Ascending aorta (tissue), 2 donors: Measurements from ENCODE around the gene GSTA2. TPM values are rescaled to one million over a fixed set of nuclear protein-coding genes. Genes with fewer than 3 reads are reported as not detected.
A peak's percentile ranks its signal among the peaks of the same experiment; 100 is the strongest.

Experiments
- DNase-seq, 2 donors: peaks; one replicate each; pipeline ENCODE4 v3.0.0-alpha.2; 2019; ENCODE audit warnings: low spot score in 2 of 2
- H3K27ac ChIP-seq, 2 donors: fragments of 200-600 bp; sonication (generic); one replicate each; pipeline ENCODE4 v1.5.1; 2016 to 2017; ENCODE audit warnings: mild to moderate bottlenecking in 1 of 2
- H3K27me3 ChIP-seq: fragments of 200-600 bp; sonication (generic); one replicate; pipeline ENCODE4 v1.5.1; 2017
- H3K36me3 ChIP-seq, 2 donors: fragments of 200-600 bp; sonication (generic); one replicate each; pipeline ENCODE4 v1.5.1; 2016
- H3K4me1 ChIP-seq, 2 donors: fragments of 200-600 bp; sonication (generic); one replicate each; pipeline ENCODE4 v1.5.1; 2016 to 2017; ENCODE audit warnings: mild to moderate bottlenecking in 1 of 2
- H3K4me3 ChIP-seq, 2 donors: fragments of 200-600 bp; sonication (generic); one replicate each; pipeline ENCODE4 v1.5.1; 2016 to 2017; ENCODE audit warnings: mild to moderate bottlenecking in 1 of 2
- H3K9me3 ChIP-seq, 2 donors: fragments of 200-600 bp; sonication (generic); one replicate each; pipeline ENCODE4 v1.5.1; 2016
- CTCF ChIP-seq, 3 experiments: fragments of 200-600 bp in 2 of 3; fragments of 450-650 bp in 1 of 3; sonication (generic) in 2 of 3; IDR thresholded peaks; one replicate each; pipeline ENCODE4 v1.5.1; 2016 to 2019; ENCODE audit warnings: antibody characterized with exemption in 3 of 3, mild to moderate bottlenecking in 1 of 3, moderate library complexity in 1 of 3
- intact Hi-C: fragments of 100-400 bp; cut with DNase I; formaldehyde crosslinking; loops from one replicate; pipeline ENCODE4 v1.15.1; 2023
- total RNA-seq: library from RNA; depleted of rRNA; stranded (reverse); fragments of >200 nt; gene quantifications from one replicate; pipeline ENCODE4 v1.1.0, GENCODE V29; 2016

GSTA2 gene
- total RNA-seq, 1 donor from 2014 or later = not detected

- intact Hi-C loops = no loop called here
- H3K9me3 ChIP-seq = no peaks in the 10 kb centered on the region
- H3K27me3 ChIP-seq = no peaks in the 10 kb centered on the region
- no peak overlapping the region for H3K27ac ChIP-seq
- no peak overlapping the region for H3K4me3 ChIP-seq
- no peak for DNase-seq
- no peak for TF ChIP-seq CTCF (IDR thresholded peaks at IDR 0.05)
- H3K4me1 ChIP-seq = no peaks in the 10 kb centered on the region
- no peaks in the 10 kb centered on the region for H3K36me3 ChIP-seq
Observed at GRCh38 chr6:52733172-52733571, 30.1 kb downstream of the GSTA2 start.

GRCh38 chr6:52731719-52732118 is 31.6 kb downstream of the GSTA2 start:
- Histone ChIP-seq H3K9me3 (no peaks in the 10 kb centered on the region), H3K4me1 (no peaks in the 10 kb centered on the region), H3K36me3 (no peaks in the 10 kb centered on the region), H3K27me3 (no peaks in the 10 kb centered on the region), H3K27ac (no peak overlapping the region), H3K4me3 (no peak overlapping the region)
- TF ChIP-seq CTCF (IDR thresholded peaks at IDR 0.05) = no peak
- DNase-seq = no peak
- intact Hi-C loops = no loop called here

GRCh38 chr6:52729576-52729975 is 33.7 kb downstream of the GSTA2 start:
- no peaks in the 10 kb centered on the region for H3K9me3 ChIP-seq
- no peak for TF ChIP-seq CTCF (IDR thresholded peaks at IDR 0.05)
- H3K27me3 ChIP-seq = no peaks in the 10 kb centered on the region
- H3K4me1 ChIP-seq = peaks cover under 1 to 2% of the 10 kb centered on the region in 2 donors
- no peak overlapping the region for H3K4me3 ChIP-seq
- H3K36me3 ChIP-seq = no peaks in the 10 kb centered on the region
- no peak for DNase-seq
- peak overlapping the region in 1 of 2 donors; percentile 75 for H3K27ac ChIP-seq
- intact Hi-C loops = loop anchor here (5.0 to 10.0 kb wide), 4 partner anchors 65 to 312 kb away; no protein-coding TSS in a partner anchor

GRCh38 chr6:52728394-52728793 is 34.9 kb downstream of the GSTA2 start:
- peaks cover 2 to 9% of the 10 kb centered on the region in 2 donors for H3K4me1 ChIP-seq
- H3K9me3 ChIP-seq = no peaks in the 10 kb centered on the region
- TF ChIP-seq CTCF (IDR thresholded peaks at IDR 0.05) = no peak
- H3K36me3 ChIP-seq = no peaks in the 10 kb centered on the region
- no peaks in the 10 kb centered on the region for H3K27me3 ChIP-seq
- no peak for DNase-seq
- intact Hi-C loops = loop anchor here (5.0 to 10.0 kb wide), 4 partner anchors 64 to 311 kb away; no protein-coding TSS in a partner anchor
- H3K4me3 ChIP-seq = no peak overlapping the region
- peak overlapping the region; percentile 51 to 75 for H3K27ac ChIP-seq

- Histone ChIP-seq H3K4me3 (no peak overlapping the region), H3K36me3 (no peaks in the 10 kb centered on the region), H3K27ac (peak overlapping the region; percentile 51 to 75), H3K9me3 (no peaks in the 10 kb centered on the region), H3K4me1 (peaks cover 2 to 9% of the 10 kb centered on the region in 2 donors), H3K27me3 (no peaks in the 10 kb centered on the region)
- DNase-seq = no peak
- TF ChIP-seq CTCF (IDR thresholded peaks at IDR 0.05) = no peak
- intact Hi-C loops = loop anchor here (5.0 to 10.0 kb wide), 4 partner anchors 63 to 311 kb away; no protein-coding TSS in a partner anchor
Observed at GRCh38 chr6:52727908-52728307, 35.4 kb downstream of the GSTA2 start.
